ENCODE measurements around the gene SCLT1.

SCLT1 gene

DNA sequence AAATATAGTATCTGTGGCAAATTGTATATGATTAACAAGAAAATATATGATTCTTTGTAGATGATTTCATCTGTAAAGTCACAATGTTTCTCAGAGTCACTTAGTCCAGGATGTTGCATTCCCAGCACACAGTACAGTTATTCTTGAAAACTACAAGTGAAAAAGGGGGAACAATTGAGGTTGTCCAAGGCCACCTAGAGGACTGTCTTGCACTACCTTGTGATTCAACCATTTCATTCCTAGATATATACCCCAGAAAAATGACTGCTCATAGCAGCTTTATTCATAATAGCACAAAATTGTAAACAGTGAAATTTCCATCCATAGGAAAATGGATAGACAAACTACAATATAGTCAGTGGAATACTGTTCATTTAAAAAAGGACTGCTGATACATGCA lies 18.6 kb upstream of the SCLT1 start:
- no peaks in the 10 kb centered on the region for H3K36me3 ChIP-seq (ENCODE audit: control insufficient read depth, insufficient read depth, low read length)
- H3K4me3 ChIP-seq (ENCODE audit: low read length): no peak overlapping the region

DNA sequence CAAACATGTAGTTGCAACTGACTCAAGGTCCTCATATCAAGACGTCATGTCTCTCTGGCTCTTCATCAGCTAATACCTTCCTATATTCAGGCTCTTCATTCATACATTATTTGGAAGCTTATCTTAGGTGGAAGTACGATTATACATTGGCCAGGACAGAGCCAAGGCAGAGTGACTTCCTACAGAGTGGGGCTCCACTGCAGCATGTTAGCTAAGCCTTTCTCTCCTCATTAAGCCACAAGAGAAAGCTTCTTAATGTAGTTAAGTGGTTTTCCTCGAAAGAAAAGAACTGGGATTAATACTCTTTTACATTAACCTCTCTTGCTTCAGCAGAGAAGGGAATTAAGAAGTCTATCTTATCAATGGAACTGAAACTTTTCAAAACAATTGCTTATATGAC lies 17.6 kb upstream of the SCLT1 start:
- no peaks in the 10 kb centered on the region for H3K36me3 ChIP-seq (ENCODE audit: control insufficient read depth, insufficient read depth, low read length)
- H3K9me3 ChIP-seq (ENCODE audit: control insufficient read depth, insufficient read depth, low read length): no peaks in the 10 kb centered on the region
- no peak for DNase-seq (ENCODE audit: low read depth, low spot score)
- peaks cover 2% of the 10 kb centered on the region; the same call in 1 of the 2 replicates for H3K4me1 ChIP-seq (ENCODE audit: control insufficient read depth, insufficient read depth, low read length)
- WGBS (ENCODE audit: insufficient coverage, insufficient read length): no CpG with 5 or more reads among the region's 3 CpGs
- no peak overlapping the region for H3K27ac ChIP-seq (ENCODE audit: low read length)
- H3K4me3 ChIP-seq (ENCODE audit: low read length): no peak overlapping the region
- H3K27me3 ChIP-seq (ENCODE audit: control insufficient read depth, insufficient read depth, low read length): no peaks in the 10 kb centered on the region

More for the DNA sequence above, 18.6 kb upstream of the SCLT1 start:
- Histone ChIP-seq H3K27ac (ENCODE audit: low read length) (no peak overlapping the region), H3K9me3 (ENCODE audit: control insufficient read depth, insufficient read depth, low read length) (no peaks in the 10 kb centered on the region), H3K27me3 (ENCODE audit: control insufficient read depth, insufficient read depth, low read length) (no peaks in the 10 kb centered on the region), H3K4me1 (ENCODE audit: control insufficient read depth, insufficient read depth, low read length) (peaks cover 2% of the 10 kb centered on the region; the same call in 1 of the 2 replicates)
- no peak for DNase-seq (ENCODE audit: low read depth, low spot score)

DNA sequence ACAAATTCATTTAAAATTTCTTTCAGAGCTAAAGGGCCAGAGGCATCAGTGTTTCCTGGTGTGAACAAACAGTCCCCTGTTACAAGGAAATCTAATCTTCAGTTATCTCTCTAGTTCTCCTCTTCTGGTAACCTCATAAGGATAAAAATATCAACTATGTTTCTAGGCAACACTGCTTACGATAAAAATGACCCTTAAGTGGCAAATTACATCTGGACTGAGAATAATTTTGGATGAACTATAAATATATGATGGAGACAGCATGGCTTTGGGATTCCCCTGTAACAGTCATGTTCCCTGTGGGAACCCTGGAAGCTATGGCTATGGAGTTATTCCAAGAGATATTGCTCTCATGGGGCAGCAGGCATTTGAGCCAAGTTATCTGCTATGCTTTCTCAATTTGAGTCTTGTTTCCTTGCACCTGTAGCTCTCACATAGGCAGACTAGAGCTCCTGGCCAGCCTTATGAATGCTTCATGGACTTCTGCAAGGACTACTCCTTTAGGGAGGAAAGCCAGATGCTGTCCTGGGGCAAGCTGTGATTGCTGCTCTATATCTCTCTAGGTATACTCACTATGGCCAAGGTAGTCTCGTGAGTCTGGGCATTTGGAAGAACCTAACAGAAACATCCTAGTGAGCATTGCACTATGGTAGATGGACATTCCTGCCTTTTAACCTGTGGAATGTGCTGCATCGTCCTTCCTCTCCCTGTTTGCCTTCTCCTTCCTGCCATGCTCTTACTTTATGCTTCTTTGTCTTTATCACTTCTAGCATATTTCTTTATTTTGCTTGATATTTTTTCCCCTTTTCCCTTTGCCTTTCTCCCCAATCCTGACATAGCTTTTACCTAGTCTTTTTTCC lies 16.9 kb upstream of the SCLT1 start:
- H3K4me1 ChIP-seq (ENCODE audit: control insufficient read depth, insufficient read depth, low read length): peaks cover 2% of the 10 kb centered on the region; the same call in 1 of the 2 replicates
- no peak for DNase-seq (ENCODE audit: low read depth, low spot score)
- H3K36me3 ChIP-seq (ENCODE audit: control insufficient read depth, insufficient read depth, low read length): no peaks in the 10 kb centered on the region
- H3K27ac ChIP-seq (ENCODE audit: low read length): no peak overlapping the region
- no peaks in the 10 kb centered on the region for H3K9me3 ChIP-seq (ENCODE audit: control insufficient read depth, insufficient read depth, low read length)
- no peak overlapping the region for H3K4me3 ChIP-seq (ENCODE audit: low read length)
- WGBS (ENCODE audit: insufficient coverage, insufficient read length): no CpG with 5 or more reads among the region's 3 CpGs
- no peaks in the 10 kb centered on the region for H3K27me3 ChIP-seq (ENCODE audit: control insufficient read depth, insufficient read depth, low read length)

DNA sequence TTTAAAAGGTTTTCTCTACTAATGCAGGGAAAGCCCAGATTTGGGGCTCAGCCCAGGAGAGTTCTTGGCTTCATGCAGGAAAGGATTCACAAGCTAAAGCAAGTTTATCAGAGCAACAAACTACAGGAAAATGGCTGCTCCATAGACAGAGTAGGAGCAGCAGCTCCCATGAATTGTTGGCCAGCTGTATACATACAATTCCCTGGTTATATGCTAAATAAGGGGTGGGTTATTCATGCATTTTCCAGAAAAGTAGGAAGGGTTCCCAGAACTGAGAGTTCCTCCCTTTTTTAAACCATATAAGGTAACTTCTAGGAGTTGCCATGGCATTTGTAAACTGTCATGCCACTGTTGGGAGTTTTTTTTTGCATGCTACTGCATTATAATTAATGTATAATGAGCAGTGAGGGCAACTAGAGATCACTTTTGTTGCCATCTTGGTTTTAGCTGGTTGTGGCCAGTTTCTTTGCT lies 5.2 kb upstream of the SCLT1 start:
- Histone ChIP-seq H3K36me3 (ENCODE audit: control insufficient read depth, insufficient read depth, low read length) (no peaks in the 10 kb centered on the region), H3K4me3 (ENCODE audit: low read length) (no peak overlapping the region), H3K27ac (ENCODE audit: low read length) (no peak overlapping the region), H3K27me3 (ENCODE audit: control insufficient read depth, insufficient read depth, low read length) (no peaks in the 10 kb centered on the region), H3K4me1 (ENCODE audit: control insufficient read depth, insufficient read depth, low read length) (no peaks in the 10 kb centered on the region), H3K9me3 (ENCODE audit: control insufficient read depth, insufficient read depth, low read length) (no peaks in the 10 kb centered on the region)
- no peak for DNase-seq (ENCODE audit: low read depth, low spot score)

- no CpG with 5 or more reads among the region's 14 CpGs for WGBS (ENCODE audit: insufficient coverage, insufficient read length)
These were observed 2.6 kb upstream of the SCLT1 start, which contains the start of gene C4orf33 for GRCh38 chr4:129095811-129096454. C4orf33 (plus strand) TSS chr4:129096152; CDS start chr4:129102611, 6,459 bp downstream.

DNA sequence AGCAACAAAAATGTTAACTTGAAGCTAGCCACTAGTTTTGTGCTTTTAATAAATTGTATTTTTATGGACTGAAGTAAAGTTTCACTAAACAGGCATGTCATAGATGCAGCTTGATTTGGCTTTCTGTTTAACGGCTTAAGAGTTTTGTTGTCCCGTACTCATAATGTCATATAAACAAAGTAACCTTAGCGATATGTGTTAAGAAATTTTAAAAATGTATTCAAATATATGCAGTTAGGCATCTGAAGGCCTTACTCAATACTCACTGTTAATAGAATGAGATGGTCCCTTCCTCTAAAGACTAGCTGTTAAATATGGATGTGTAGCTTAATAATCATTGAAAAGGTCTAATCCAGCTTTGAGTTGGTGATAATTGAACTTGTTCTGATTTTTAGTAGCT lies 1.0 kb upstream of the SCLT1 start:
- H3K27me3 ChIP-seq (ENCODE audit: control insufficient read depth, insufficient read depth, low read length): no peaks in the 10 kb centered on the region
- no CpG with 5 or more reads among the region's 3 CpGs for WGBS (ENCODE audit: insufficient coverage, insufficient read length)
- H3K4me1 ChIP-seq (ENCODE audit: control insufficient read depth, insufficient read depth, low read length): no peaks in the 10 kb centered on the region
- no peak overlapping the region for H3K4me3 ChIP-seq (ENCODE audit: low read length)
- H3K36me3 ChIP-seq (ENCODE audit: control insufficient read depth, insufficient read depth, low read length): no peaks in the 10 kb centered on the region
- no peak for DNase-seq (ENCODE audit: low read depth, low spot score)
- H3K9me3 ChIP-seq (ENCODE audit: control insufficient read depth, insufficient read depth, low read length): no peaks in the 10 kb centered on the region
- no peak overlapping the region for H3K27ac ChIP-seq (ENCODE audit: low read length)

More at GRCh38 chr4:129095811-129096454, 2.6 kb upstream of the SCLT1 start, which contains the start of gene C4orf33:
- peak within 1 kb of the TSS; percentile 66; the same call in 1 of the 2 replicates for H3K4me3 ChIP-seq (ENCODE audit: low read length)
- DNase-seq (ENCODE audit: low read depth, low spot score): no peak
- H3K27me3 ChIP-seq (ENCODE audit: control insufficient read depth, insufficient read depth, low read length): no peaks in the 10 kb centered on the region
- no peaks in the 10 kb centered on the region for H3K36me3 ChIP-seq (ENCODE audit: control insufficient read depth, insufficient read depth, low read length)
- H3K4me1 ChIP-seq (ENCODE audit: control insufficient read depth, insufficient read depth, low read length): no peaks in the 10 kb centered on the region
- H3K27ac ChIP-seq (ENCODE audit: low read length): no peak within 1 kb of the TSS
- H3K9me3 ChIP-seq (ENCODE audit: control insufficient read depth, insufficient read depth, low read length): no peaks in the 10 kb centered on the region

- Histone ChIP-seq H3K27me3 (ENCODE audit: control insufficient read depth, insufficient read depth, low read length) (no peaks in the 10 kb centered on the region), H3K9me3 (ENCODE audit: control insufficient read depth, insufficient read depth, low read length) (no peaks in the 10 kb centered on the region), H3K27ac (ENCODE audit: low read length) (no peak overlapping the region), H3K36me3 (ENCODE audit: control insufficient read depth, insufficient read depth, low read length) (no peaks in the 10 kb centered on the region), H3K4me3 (ENCODE audit: low read length) (peak overlapping the region; percentile 70; the same call in 1 of the 2 replicates), H3K4me1 (ENCODE audit: control insufficient read depth, insufficient read depth, low read length) (no peaks in the 10 kb centered on the region)
- WGBS (ENCODE audit: insufficient coverage, insufficient read length): no CpG with 5 or more reads among the region's 11 CpGs
- DNase-seq (ENCODE audit: low read depth, low spot score): no peak
These were observed 628 bp downstream of the SCLT1 start for GRCh38 chr4:129092631-129093190.

- no peaks in the 10 kb centered on the region for H3K27me3 ChIP-seq (ENCODE audit: control insufficient read depth, insufficient read depth, low read length)
- no peak for DNase-seq (ENCODE audit: low read depth, low spot score)
- H3K4me3 ChIP-seq (ENCODE audit: low read length): no peak overlapping the region
- no peak overlapping the region for H3K27ac ChIP-seq (ENCODE audit: low read length)
- no peaks in the 10 kb centered on the region for H3K4me1 ChIP-seq (ENCODE audit: control insufficient read depth, insufficient read depth, low read length)
- H3K36me3 ChIP-seq (ENCODE audit: control insufficient read depth, insufficient read depth, low read length): no peaks in the 10 kb centered on the region
- no CpG with 5 or more reads among the region's 2 CpGs for WGBS (ENCODE audit: insufficient coverage, insufficient read length)
- no peaks in the 10 kb centered on the region for H3K9me3 ChIP-seq (ENCODE audit: control insufficient read depth, insufficient read depth, low read length)
These were observed 5.8 kb downstream of the SCLT1 start for GRCh38 chr4:129087516-129087915.

DNA sequence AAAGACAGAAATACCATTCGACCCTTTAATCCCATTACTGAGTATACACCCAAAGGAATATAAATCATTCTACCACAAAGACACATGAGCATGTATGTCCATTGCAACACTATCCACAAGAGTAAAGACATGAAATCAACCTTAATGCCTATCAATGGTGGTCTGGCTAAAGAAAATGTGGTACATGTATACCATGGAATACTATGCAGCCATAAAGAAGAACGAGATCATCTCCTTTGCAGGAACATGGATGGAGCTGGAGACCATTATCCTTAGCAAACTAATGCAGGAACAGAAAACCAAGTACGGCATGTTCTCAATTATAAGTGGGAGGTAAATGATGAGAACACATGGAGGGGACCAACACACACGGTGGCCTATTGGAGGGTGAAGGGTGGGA lies 7.9 kb downstream of the SCLT1 start:
- DNase-seq (ENCODE audit: low read depth, low spot score): no peak
- H3K9me3 ChIP-seq (ENCODE audit: control insufficient read depth, insufficient read depth, low read length): no peaks in the 10 kb centered on the region
- no peaks in the 10 kb centered on the region for H3K27me3 ChIP-seq (ENCODE audit: control insufficient read depth, insufficient read depth, low read length)
- WGBS (ENCODE audit: insufficient coverage, insufficient read length): no CpG with 5 or more reads among the region's 4 CpGs
- H3K36me3 ChIP-seq (ENCODE audit: control insufficient read depth, insufficient read depth, low read length): peaks cover 4% of the 10 kb centered on the region; the same call in 1 of the 2 replicates
- H3K27ac ChIP-seq (ENCODE audit: low read length): no peak overlapping the region
- no peaks in the 10 kb centered on the region for H3K4me1 ChIP-seq (ENCODE audit: control insufficient read depth, insufficient read depth, low read length)
- no peak overlapping the region for H3K4me3 ChIP-seq (ENCODE audit: low read length)

DNA sequence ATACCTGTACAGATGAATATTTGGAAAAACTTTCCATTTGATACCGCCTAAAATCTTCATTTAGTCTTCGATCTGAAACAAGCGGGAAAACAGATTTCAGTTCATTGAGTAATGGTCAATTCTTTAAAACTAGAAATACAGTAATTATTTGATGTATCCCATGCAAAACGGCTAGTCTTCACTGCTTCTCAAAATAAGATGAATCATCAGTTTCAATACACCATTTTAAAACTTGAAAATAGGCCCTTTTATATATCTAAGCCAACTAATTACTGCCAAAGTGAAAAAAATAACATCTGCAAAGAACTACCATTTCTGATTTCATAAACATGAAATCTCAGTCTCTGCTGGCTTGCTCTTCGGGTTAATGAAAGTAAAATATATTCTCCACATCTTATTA lies 11.0 kb downstream of the SCLT1 start:
- Histone ChIP-seq H3K4me1 (ENCODE audit: control insufficient read depth, insufficient read depth, low read length) (no peaks in the 10 kb centered on the region), H3K27me3 (ENCODE audit: control insufficient read depth, insufficient read depth, low read length) (no peaks in the 10 kb centered on the region), H3K9me3 (ENCODE audit: control insufficient read depth, insufficient read depth, low read length) (peaks cover 3% of the 10 kb centered on the region), H3K4me3 (ENCODE audit: low read length) (no peak overlapping the region), H3K27ac (ENCODE audit: low read length) (no peak overlapping the region), H3K36me3 (ENCODE audit: control insufficient read depth, insufficient read depth, low read length) (peaks cover 9% of the 10 kb centered on the region; the same call in 1 of the 2 replicates)
- WGBS (ENCODE audit: insufficient coverage, insufficient read length): no CpG with 5 or more reads among the region's 5 CpGs
- DNase-seq (ENCODE audit: low read depth, low spot score): no peak

All from iPS DF 6.9 (cell line).